ENCODE measurements around the gene PARP11.

Gene PARP11

GRCh38 chr12:3902921-3903320, 29.7 kb upstream of the PARP11 start:
- Histone ChIP-seq H2AFZ (ENCODE audit: low read length, unreplicated experiment) (no peak overlapping the region), H3K36me3 (ENCODE audit: insufficient read depth, low read length) (no peaks in the 10 kb centered on the region), H3K27ac (ENCODE audit: low read depth, low read length) (no peak overlapping the region), H3K4me3 (ENCODE audit: low read depth, low read length) (no peak overlapping the region), H3K79me2 (ENCODE audit: control insufficient read depth, insufficient read depth, low read length, unreplicated experiment) (no peaks in the 10 kb centered on the region), H3K27me3 (ENCODE audit: insufficient read depth, low read length) (peaks cover 50% of the 10 kb centered on the region), H3K4me1 (ENCODE audit: control insufficient read depth, insufficient read depth, low read length, unreplicated experiment) (no peaks in the 10 kb centered on the region)

- H3K27ac ChIP-seq (ENCODE audit: low read depth, low read length), result no peak overlapping the region
- H3K4me3 ChIP-seq (ENCODE audit: low read depth, low read length), result no peak overlapping the region
- H3K4me1 ChIP-seq (ENCODE audit: control insufficient read depth, insufficient read depth, low read length, unreplicated experiment), result peaks cover 4% of the 10 kb centered on the region
- no peak overlapping the region for H2AFZ ChIP-seq (ENCODE audit: low read length, unreplicated experiment)
- H3K79me2 ChIP-seq (ENCODE audit: control insufficient read depth, insufficient read depth, low read length, unreplicated experiment), result no peaks in the 10 kb centered on the region
- H3K27me3 ChIP-seq (ENCODE audit: insufficient read depth, low read length), result peaks cover 59% of the 10 kb centered on the region
- H3K36me3 ChIP-seq (ENCODE audit: insufficient read depth, low read length), result no peaks in the 10 kb centered on the region
Observed at GRCh38 chr12:3901116-3901515, 27.9 kb upstream of the PARP11 start.

- no peaks in the 10 kb centered on the region for H3K36me3 ChIP-seq (ENCODE audit: insufficient read depth, low read length)
- peaks cover 64% of the 10 kb centered on the region for H3K27me3 ChIP-seq (ENCODE audit: insufficient read depth, low read length)
- H3K79me2 ChIP-seq (ENCODE audit: control insufficient read depth, insufficient read depth, low read length, unreplicated experiment), result no peaks in the 10 kb centered on the region
- no peak overlapping the region for H3K4me3 ChIP-seq (ENCODE audit: low read depth, low read length)
- peaks cover 4% of the 10 kb centered on the region for H3K4me1 ChIP-seq (ENCODE audit: control insufficient read depth, insufficient read depth, low read length, unreplicated experiment)
- H2AFZ ChIP-seq (ENCODE audit: low read length, unreplicated experiment), result no peak overlapping the region
- H3K27ac ChIP-seq (ENCODE audit: low read depth, low read length), result no peak overlapping the region
Observed at GRCh38 chr12:3898756-3899155, 25.6 kb upstream of the PARP11 start.

GRCh38 chr12:3897371-3897971, 24.3 kb upstream of the PARP11 start:
- Histone ChIP-seq H3K36me3 (ENCODE audit: insufficient read depth, low read length) (no peaks in the 10 kb centered on the region), H3K27me3 (ENCODE audit: insufficient read depth, low read length) (peaks cover 68% of the 10 kb centered on the region), H3K4me3 (ENCODE audit: low read depth, low read length) (no peak overlapping the region), H3K79me2 (ENCODE audit: control insufficient read depth, insufficient read depth, low read length, unreplicated experiment) (no peaks in the 10 kb centered on the region), H3K27ac (ENCODE audit: low read depth, low read length) (no peak overlapping the region), H2AFZ (ENCODE audit: low read length, unreplicated experiment) (no peak overlapping the region), H3K4me1 (ENCODE audit: control insufficient read depth, insufficient read depth, low read length, unreplicated experiment) (peaks cover 4% of the 10 kb centered on the region)

- Histone ChIP-seq H3K27me3 (ENCODE audit: insufficient read depth, low read length) (peaks cover 74% of the 10 kb centered on the region), H3K36me3 (ENCODE audit: insufficient read depth, low read length) (no peaks in the 10 kb centered on the region), H3K4me3 (ENCODE audit: low read depth, low read length) (no peak overlapping the region), H3K79me2 (ENCODE audit: control insufficient read depth, insufficient read depth, low read length, unreplicated experiment) (no peaks in the 10 kb centered on the region), H3K27ac (ENCODE audit: low read depth, low read length) (no peak overlapping the region), H3K4me1 (ENCODE audit: control insufficient read depth, insufficient read depth, low read length, unreplicated experiment) (peaks cover 4% of the 10 kb centered on the region), H2AFZ (ENCODE audit: low read length, unreplicated experiment) (no peak overlapping the region)
Observed at GRCh38 chr12:3896801-3897351, 23.7 kb upstream of the PARP11 start.

- H3K4me1 ChIP-seq (ENCODE audit: control insufficient read depth, insufficient read depth, low read length, unreplicated experiment), result peaks cover 4% of the 10 kb centered on the region
- H3K79me2 ChIP-seq (ENCODE audit: control insufficient read depth, insufficient read depth, low read length, unreplicated experiment), result no peaks in the 10 kb centered on the region
- H3K36me3 ChIP-seq (ENCODE audit: insufficient read depth, low read length), result no peaks in the 10 kb centered on the region
- no peak overlapping the region for H2AFZ ChIP-seq (ENCODE audit: low read length, unreplicated experiment)
- peaks cover 79% of the 10 kb centered on the region for H3K27me3 ChIP-seq (ENCODE audit: insufficient read depth, low read length)
- H3K27ac ChIP-seq (ENCODE audit: low read depth, low read length), result no peak overlapping the region
- no peak overlapping the region for H3K4me3 ChIP-seq (ENCODE audit: low read depth, low read length)
Observed at GRCh38 chr12:3896356-3896755, 23.2 kb upstream of the PARP11 start.

- peaks cover 66% of the 10 kb centered on the region for H3K27me3 ChIP-seq (ENCODE audit: insufficient read depth, low read length)
- H3K4me3 ChIP-seq (ENCODE audit: low read depth, low read length), result no peak overlapping the region
- no peak overlapping the region for H2AFZ ChIP-seq (ENCODE audit: low read length, unreplicated experiment)
- H3K36me3 ChIP-seq (ENCODE audit: insufficient read depth, low read length), result no peaks in the 10 kb centered on the region
- peaks cover 4% of the 10 kb centered on the region for H3K4me1 ChIP-seq (ENCODE audit: control insufficient read depth, insufficient read depth, low read length, unreplicated experiment)
- no peaks in the 10 kb centered on the region for H3K79me2 ChIP-seq (ENCODE audit: control insufficient read depth, insufficient read depth, low read length, unreplicated experiment)
- no peak overlapping the region for H3K27ac ChIP-seq (ENCODE audit: low read depth, low read length)
Observed at GRCh38 chr12:3892631-3893030, 19.4 kb upstream of the PARP11 start.

- Histone ChIP-seq H2AFZ (ENCODE audit: low read length, unreplicated experiment) (no peak overlapping the region), H3K4me1 (ENCODE audit: control insufficient read depth, insufficient read depth, low read length, unreplicated experiment) (no peaks in the 10 kb centered on the region), H3K79me2 (ENCODE audit: control insufficient read depth, insufficient read depth, low read length, unreplicated experiment) (no peaks in the 10 kb centered on the region), H3K27ac (ENCODE audit: low read depth, low read length) (no peak overlapping the region), H3K4me3 (ENCODE audit: low read depth, low read length) (no peak overlapping the region), H3K36me3 (ENCODE audit: insufficient read depth, low read length) (no peaks in the 10 kb centered on the region), H3K27me3 (ENCODE audit: insufficient read depth, low read length) (peaks cover 52% of the 10 kb centered on the region)
Observed at GRCh38 chr12:3891201-3891600, 18.0 kb upstream of the PARP11 start.

- no peak overlapping the region for H3K4me3 ChIP-seq (ENCODE audit: low read depth, low read length)
- H2AFZ ChIP-seq (ENCODE audit: low read length, unreplicated experiment), result no peak overlapping the region
- H3K27ac ChIP-seq (ENCODE audit: low read depth, low read length), result no peak overlapping the region
- peaks cover 7% of the 10 kb centered on the region for H3K4me1 ChIP-seq (ENCODE audit: control insufficient read depth, insufficient read depth, low read length, unreplicated experiment)
- no peaks in the 10 kb centered on the region for H3K36me3 ChIP-seq (ENCODE audit: insufficient read depth, low read length)
- H3K27me3 ChIP-seq (ENCODE audit: insufficient read depth, low read length), result peaks cover 26% of the 10 kb centered on the region
- no peaks in the 10 kb centered on the region for H3K79me2 ChIP-seq (ENCODE audit: control insufficient read depth, insufficient read depth, low read length, unreplicated experiment)
Observed at GRCh38 chr12:3888659-3889058, 15.5 kb upstream of the PARP11 start.

GRCh38 chr12:3885277-3886094, 12.3 kb upstream of the PARP11 start:
- H3K4me1 ChIP-seq (ENCODE audit: control insufficient read depth, insufficient read depth, low read length, unreplicated experiment), result peaks cover 11% of the 10 kb centered on the region
- H3K27me3 ChIP-seq (ENCODE audit: insufficient read depth, low read length), result peaks cover 5% of the 10 kb centered on the region; the same call in 1 of the 2 replicates
- no peaks in the 10 kb centered on the region for H3K36me3 ChIP-seq (ENCODE audit: insufficient read depth, low read length)
- H3K79me2 ChIP-seq (ENCODE audit: control insufficient read depth, insufficient read depth, low read length, unreplicated experiment), result no peaks in the 10 kb centered on the region
- H3K4me3 ChIP-seq (ENCODE audit: low read depth, low read length), result peak overlapping the region; percentile 82
- H3K27ac ChIP-seq (ENCODE audit: low read depth, low read length), result peak overlapping the region; percentile 65
- peak overlapping the region; percentile 88 for H2AFZ ChIP-seq (ENCODE audit: low read length, unreplicated experiment)

- H3K36me3 ChIP-seq (ENCODE audit: insufficient read depth, low read length), result no peaks in the 10 kb centered on the region
- peaks cover 5% of the 10 kb centered on the region; the same call in 1 of the 2 replicates for H3K27me3 ChIP-seq (ENCODE audit: insufficient read depth, low read length)
- H2AFZ ChIP-seq (ENCODE audit: low read length, unreplicated experiment), result peak overlapping the region; percentile 88
- H3K4me1 ChIP-seq (ENCODE audit: control insufficient read depth, insufficient read depth, low read length, unreplicated experiment), result peaks cover 11% of the 10 kb centered on the region
- H3K4me3 ChIP-seq (ENCODE audit: low read depth, low read length), result peak overlapping the region; percentile 82
- peak overlapping the region; percentile 65 for H3K27ac ChIP-seq (ENCODE audit: low read depth, low read length)
- no peaks in the 10 kb centered on the region for H3K79me2 ChIP-seq (ENCODE audit: control insufficient read depth, insufficient read depth, low read length, unreplicated experiment)
Observed at GRCh38 chr12:3884671-3885070, 11.5 kb upstream of the PARP11 start.

Measured in ACC112 (cell line).